Urothelium cell line (cell line): ENCODE measurements around the gene FABP7.
A peak's percentile ranks its signal among the peaks of the same experiment; 100 is the strongest.
"Not testable (repeated sequence)": the region's sequence is repeated elsewhere in the genome, so short reads cannot be mapped to it uniquely, and the experiment has no call there.

Source experiments
- DNase-seq: peaks from one replicate; pipeline ENCODE4 v3.0.0; 2011; ENCODE audit warnings: low spot score, mixed read lengths
- FAIRE-seq: peaks from 2 replicates; lab custom pipeline; 2011; peaks lifted over from hg19 to GRCh38; lab: Jason Lieb, UNC

Gene FABP7

GRCh38 chr6:122779667-122780066 is at the start of gene FABP7:
FABP7 (plus strand) TSS chr6:122779716; CDS start chr6:122779795, 79 bp downstream.
- FAIRE-seq = no peak
- no peak for DNase-seq

- no peak for DNase-seq
These were observed 49.2 kb upstream of the FABP7 start for GRCh38 chr6:122730334-122730733.

GRCh38 chr6:122730775-122731386 is 48.6 kb upstream of the FABP7 start:
- FAIRE-seq (no peak), DNase-seq (peak; percentile 16)

More at GRCh38 chr6:122730334-122730733, 49.2 kb upstream of the FABP7 start:
- FAIRE-seq = no peak

- no peak for DNase-seq
These were observed 46.3 kb upstream of the FABP7 start for GRCh38 chr6:122733259-122733658.

GRCh38 chr6:122734529-122735395 is 44.8 kb upstream of the FABP7 start:
- no peak for FAIRE-seq
- no peak for DNase-seq

More at GRCh38 chr6:122733259-122733658, 46.3 kb upstream of the FABP7 start:
- FAIRE-seq = no peak

- FAIRE-seq (no peak), DNase-seq (no peak)
These were observed 43.9 kb upstream of the FABP7 start for GRCh38 chr6:122735582-122735981.

- FAIRE-seq (no peak), DNase-seq (no peak)
These were observed 43.4 kb upstream of the FABP7 start for GRCh38 chr6:122736163-122736562.

GRCh38 chr6:122736616-122737015 is 42.9 kb upstream of the FABP7 start:
- DNase-seq = no peak
- no peak for FAIRE-seq

- DNase-seq (no peak), FAIRE-seq (no peak)
These were observed 39.4 kb upstream of the FABP7 start for GRCh38 chr6:122740091-122740490.

- DNase-seq (no peak), FAIRE-seq (no peak)
These were observed 38.6 kb upstream of the FABP7 start for GRCh38 chr6:122740936-122741335.

- FAIRE-seq, DNase-seq: not testable (repeated sequence)
These were observed 35.3 kb upstream of the FABP7 start for GRCh38 chr6:122744247-122744646.

- not testable (repeated sequence) for FAIRE-seq, DNase-seq
These were observed 34.7 kb upstream of the FABP7 start for GRCh38 chr6:122744856-122745255.

GRCh38 chr6:122746688-122747087 is 32.8 kb upstream of the FABP7 start:
- DNase-seq (no peak), FAIRE-seq (no peak)

GRCh38 chr6:122747573-122747972 is 31.9 kb upstream of the FABP7 start:
- no peak for FAIRE-seq
- no peak for DNase-seq

GRCh38 chr6:122748945-122749344 is 30.6 kb upstream of the FABP7 start:
- not testable (repeated sequence) for FAIRE-seq, DNase-seq

GRCh38 chr6:122749451-122750050 is 30.0 kb upstream of the FABP7 start:
- DNase-seq = no peak

GRCh38 chr6:122751326-122751725 is 28.2 kb upstream of the FABP7 start:
- no peak for DNase-seq
- no peak for FAIRE-seq

More at GRCh38 chr6:122749451-122750050, 30.0 kb upstream of the FABP7 start:
- no peak for FAIRE-seq

- DNase-seq (no peak), FAIRE-seq (no peak)
These were observed 27.1 kb upstream of the FABP7 start for GRCh38 chr6:122752459-122752858.

- DNase-seq = no peak
These were observed 26.4 kb upstream of the FABP7 start for GRCh38 chr6:122753000-122753687.

GRCh38 chr6:122753688-122754056 is 25.8 kb upstream of the FABP7 start:
- DNase-seq (no peak), FAIRE-seq (no peak)

More at GRCh38 chr6:122753000-122753687, 26.4 kb upstream of the FABP7 start:
- no peak for FAIRE-seq

GRCh38 chr6:122754191-122754731 is 25.3 kb upstream of the FABP7 start:
- FAIRE-seq = no peak
- DNase-seq = no peak
